Smooth muscle cell (in vitro differentiated cells): ENCODE data around the gene TOR1AIP1. TPM values are rescaled to one million over a fixed set of nuclear protein-coding genes. Genes with fewer than 3 reads are reported as not detected.

Source experiments
- DNase-seq: peaks from one replicate; lab custom pipeline; 2025; ENCODE audit not compliant: unreplicated experiment; lab: John Stamatoyannopoulos, UW
- H2AFZ ChIP-seq: fragments of 200-600 bp; sonication (generic); 2 replicates; pipeline ENCODE4 v1.6.0; 2016; ENCODE audit warnings: antibody characterized with exemption, low read depth, mild to moderate bottlenecking
- H3F3A ChIP-seq: fragments of 200-600 bp; sonication (generic); 2 replicates; pipeline ENCODE4 v1.6.0; 2017; ENCODE audit warnings: antibody characterized with exemption, low read depth
- H3K27ac ChIP-seq: fragments of 200-600 bp; sonication (generic); 2 replicates; pipeline ENCODE4 v1.5.1; 2016; ENCODE audit warnings: low read depth, mild to moderate bottlenecking
- H3K27me3 ChIP-seq: fragments of 200-600 bp; sonication (generic); 2 replicates; pipeline ENCODE4 v1.6.1; 2016; ENCODE audit warnings: low read depth, mild to moderate bottlenecking
- H3K36me3 ChIP-seq: fragments of 200-600 bp; sonication (generic); 2 replicates; pipeline ENCODE4 v1.5.1; 2016; ENCODE audit warnings: low read depth
- H3K4me1 ChIP-seq: fragments of 200-600 bp; sonication (generic); 2 replicates; pipeline ENCODE4 v1.5.1; 2016; ENCODE audit warnings: low read depth
- H3K4me2 ChIP-seq: fragments of 200-600 bp; sonication (generic); 2 replicates; pipeline ENCODE4 v1.6.0; 2016; ENCODE audit warnings: mild to moderate bottlenecking
- H3K4me3 ChIP-seq: fragments of 200-600 bp; sonication (generic); 2 replicates; pipeline ENCODE4 v1.5.1; 2016; ENCODE audit warnings: mild to moderate bottlenecking
- H3K79me2 ChIP-seq: fragments of 200-600 bp; sonication (generic); 2 replicates; pipeline ENCODE4 v1.6.0; 2016; ENCODE audit warnings: low read depth, mild to moderate bottlenecking
- H3K9ac ChIP-seq: fragments of 200-600 bp; sonication (generic); 2 replicates; pipeline ENCODE4 v1.6.0; 2016; ENCODE audit warnings: low read depth
- H3K9me3 ChIP-seq: fragments of 200-600 bp; sonication (generic); replicated peaks from 2 replicates; pipeline ENCODE4 v1.5.1; 2016; ENCODE audit warnings: low read depth
- H4K20me1 ChIP-seq: fragments of 200-600 bp; sonication (generic); 2 replicates; pipeline ENCODE4 v1.6.0; 2016; ENCODE audit warnings: low read depth
- WGBS: methylation state at CpG from one replicate; pipeline ENCODE4 v1.1.7; 2016; ENCODE audit warnings: low lambda C conversion rate; 5-methylcytosine and 5-hydroxymethylcytosine counted together
- polyA plus RNA-seq: library from polyadenylated mRNA; unstranded; fragments of >200 nt; fragmentation: Nextera tagmentation; extraction: Ambion mirVana; gene quantifications from 2 replicates; pipeline ENCODE4 v1.2.1, GENCODE V29; 2016
- total RNA-seq: library from RNA; depleted of rRNA; stranded (reverse); fragments of >200 nt; gene quantifications from 2 replicates; pipeline ENCODE4 v1.2.3, GENCODE V29; 2014
- TF ChIP-seq, protein P1 (sequence below): fragments of 200-600 bp; sonication (generic); IDR thresholded peaks from 2 replicates; pipeline ENCODE4 v1.5.1; 2017; ENCODE audit warnings: borderline replicate concordance, mild to moderate bottlenecking, antibody characterized with exemption; ENCODE audit not compliant: insufficient read depth, poor library complexity, severe bottlenecking

TOR1AIP1 gene
- total and polyA plus RNA-seq, 2 experiments from 2014 or later, result 25.8 to 36.5 TPM

- Histone ChIP-seq H3K27me3 (no peaks in the 10 kb centered on the region), H3F3A (no peaks in the 10 kb centered on the region), H4K20me1 (no peaks in the 10 kb centered on the region), H3K9me3 (no peaks in the 10 kb centered on the region), H3K9ac (no peak overlapping the region), H3K36me3 (no peaks in the 10 kb centered on the region), H3K79me2 (no peaks in the 10 kb centered on the region), H2AFZ (no peak overlapping the region), H3K4me3 (no peak overlapping the region), H3K4me1 (peaks cover 17% of the 10 kb centered on the region), H3K27ac (peak overlapping the region; percentile 64), H3K4me2 (no peak overlapping the region)
- WGBS, result 72% methylated on average over 4 of the region's 4 CpGs
- TF ChIP-seq, protein P1, sequence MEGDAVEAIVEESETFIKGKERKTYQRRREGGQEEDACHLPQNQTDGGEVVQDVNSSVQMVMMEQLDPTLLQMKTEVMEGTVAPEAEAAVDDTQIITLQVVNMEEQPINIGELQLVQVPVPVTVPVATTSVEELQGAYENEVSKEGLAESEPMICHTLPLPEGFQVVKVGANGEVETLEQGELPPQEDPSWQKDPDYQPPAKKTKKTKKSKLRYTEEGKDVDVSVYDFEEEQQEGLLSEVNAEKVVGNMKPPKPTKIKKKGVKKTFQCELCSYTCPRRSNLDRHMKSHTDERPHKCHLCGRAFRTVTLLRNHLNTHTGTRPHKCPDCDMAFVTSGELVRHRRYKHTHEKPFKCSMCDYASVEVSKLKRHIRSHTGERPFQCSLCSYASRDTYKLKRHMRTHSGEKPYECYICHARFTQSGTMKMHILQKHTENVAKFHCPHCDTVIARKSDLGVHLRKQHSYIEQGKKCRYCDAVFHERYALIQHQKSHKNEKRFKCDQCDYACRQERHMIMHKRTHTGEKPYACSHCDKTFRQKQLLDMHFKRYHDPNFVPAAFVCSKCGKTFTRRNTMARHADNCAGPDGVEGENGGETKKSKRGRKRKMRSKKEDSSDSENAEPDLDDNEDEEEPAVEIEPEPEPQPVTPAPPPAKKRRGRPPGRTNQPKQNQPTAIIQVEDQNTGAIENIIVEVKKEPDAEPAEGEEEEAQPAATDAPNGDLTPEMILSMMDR, result no peak
- DNase-seq, result no peak
These were observed 44.1 kb downstream of the TOR1AIP1 start for GRCh38 chr1:179925922-179926849.

DNA sequence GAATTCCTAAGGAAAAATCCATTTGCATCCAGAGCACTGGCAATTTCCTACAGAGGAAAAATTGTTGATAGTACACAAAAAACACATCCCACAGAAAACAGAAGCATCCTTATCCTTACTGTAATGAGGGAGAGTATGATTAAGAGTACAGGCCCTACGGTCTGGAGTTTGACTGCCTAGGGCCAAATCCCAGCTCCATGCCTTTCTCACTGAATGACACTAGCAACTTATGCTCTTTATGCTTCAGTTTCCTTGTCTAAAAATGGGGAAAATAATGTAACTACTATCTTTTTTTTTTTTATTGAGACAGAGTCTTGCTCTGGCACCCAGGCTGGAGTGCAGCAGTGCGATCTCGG is 44.7 kb downstream of the TOR1AIP1 start:
- Histone ChIP-seq H3K9me3 (no peaks in the 10 kb centered on the region), H3K4me1 (peaks cover 10% of the 10 kb centered on the region), H3K27me3 (no peaks in the 10 kb centered on the region), H3K36me3 (no peaks in the 10 kb centered on the region), H3K4me3 (no peak overlapping the region), H3F3A (no peaks in the 10 kb centered on the region), H3K79me2 (no peaks in the 10 kb centered on the region), H2AFZ (no peak overlapping the region), H3K27ac (peak overlapping the region; percentile 64), H4K20me1 (no peaks in the 10 kb centered on the region), H3K4me2 (no peak overlapping the region), H3K9ac (no peak overlapping the region)
- no peak for DNase-seq
- 82% methylated on average over 3 of the region's 3 CpGs for WGBS
- TF ChIP-seq, protein P1, result no peak

DNA sequence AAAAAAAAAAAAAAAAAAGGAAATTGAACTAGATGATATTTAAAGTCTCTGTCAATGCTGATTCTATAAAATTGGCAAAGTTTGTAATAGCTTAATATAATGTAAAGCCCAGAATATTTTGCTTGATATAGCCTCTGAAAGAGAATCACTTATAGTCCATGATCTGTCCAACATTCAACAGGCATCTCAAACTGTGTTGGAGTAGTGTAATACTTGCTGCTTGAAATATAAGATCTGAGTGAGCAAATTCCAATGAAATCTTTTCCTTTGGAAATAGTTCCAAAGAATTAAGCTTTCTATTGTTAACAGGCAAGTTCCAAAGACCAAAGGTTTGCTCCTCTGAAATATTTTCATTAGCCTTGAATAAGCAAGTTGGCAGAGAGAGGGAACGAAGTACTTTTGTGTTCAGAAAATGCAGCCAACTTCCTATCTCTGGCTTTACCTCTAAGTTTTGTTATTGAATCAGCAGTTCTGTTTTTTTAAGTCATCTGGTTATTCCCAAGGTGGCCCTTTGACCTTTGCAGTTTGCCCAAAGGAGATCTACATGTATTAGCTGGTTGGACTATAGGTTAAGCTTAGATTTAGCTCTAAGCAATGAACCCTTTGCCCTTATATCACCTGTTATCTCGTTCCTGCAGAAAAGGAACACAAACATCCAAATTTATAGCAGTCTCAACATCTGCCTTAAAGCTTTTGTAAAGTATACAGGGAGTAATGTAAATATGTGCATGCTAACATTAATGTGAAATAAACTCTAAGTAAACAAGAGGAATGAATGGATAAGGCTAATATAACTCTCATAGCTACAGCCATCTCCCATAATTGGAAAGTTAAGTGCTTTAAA is 48.1 kb downstream of the TOR1AIP1 start:
- no peak overlapping the region for H3K4me3 ChIP-seq
- no peak for DNase-seq
- no peaks in the 10 kb centered on the region for H3K27me3 ChIP-seq
- TF ChIP-seq, protein P1, result no peak
- no peaks in the 10 kb centered on the region for H3K9me3 ChIP-seq
- no peak overlapping the region for H3K4me2 ChIP-seq
- H3K4me1 ChIP-seq, result peaks cover 5% of the 10 kb centered on the region
- no peaks in the 10 kb centered on the region for H3K79me2 ChIP-seq
- no peaks in the 10 kb centered on the region for H3K36me3 ChIP-seq
- H3F3A ChIP-seq, result no peaks in the 10 kb centered on the region
- no peaks in the 10 kb centered on the region for H4K20me1 ChIP-seq
- H2AFZ ChIP-seq, result no peak overlapping the region
- no peak overlapping the region for H3K9ac ChIP-seq
- H3K27ac ChIP-seq, result no peak overlapping the region
- WGBS, result 90% methylated on average over 2 of the region's 2 CpGs
